GM19238 (cell line): ENCODE results near the gene OR51E2.
"Not testable (repeated sequence)": the region's sequence is repeated elsewhere in the genome, so short reads cannot be mapped to it uniquely, and the experiment has no call there.

ENCODE experiments used
- DNase-seq: peaks from one replicate; pipeline ENCODE4 v3.0.0; 2011; ENCODE audit warnings: low spot score; ENCODE audit not compliant: insufficient read length

Gene OR51E2, protein sequence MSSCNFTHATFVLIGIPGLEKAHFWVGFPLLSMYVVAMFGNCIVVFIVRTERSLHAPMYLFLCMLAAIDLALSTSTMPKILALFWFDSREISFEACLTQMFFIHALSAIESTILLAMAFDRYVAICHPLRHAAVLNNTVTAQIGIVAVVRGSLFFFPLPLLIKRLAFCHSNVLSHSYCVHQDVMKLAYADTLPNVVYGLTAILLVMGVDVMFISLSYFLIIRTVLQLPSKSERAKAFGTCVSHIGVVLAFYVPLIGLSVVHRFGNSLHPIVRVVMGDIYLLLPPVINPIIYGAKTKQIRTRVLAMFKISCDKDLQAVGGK

DNA sequence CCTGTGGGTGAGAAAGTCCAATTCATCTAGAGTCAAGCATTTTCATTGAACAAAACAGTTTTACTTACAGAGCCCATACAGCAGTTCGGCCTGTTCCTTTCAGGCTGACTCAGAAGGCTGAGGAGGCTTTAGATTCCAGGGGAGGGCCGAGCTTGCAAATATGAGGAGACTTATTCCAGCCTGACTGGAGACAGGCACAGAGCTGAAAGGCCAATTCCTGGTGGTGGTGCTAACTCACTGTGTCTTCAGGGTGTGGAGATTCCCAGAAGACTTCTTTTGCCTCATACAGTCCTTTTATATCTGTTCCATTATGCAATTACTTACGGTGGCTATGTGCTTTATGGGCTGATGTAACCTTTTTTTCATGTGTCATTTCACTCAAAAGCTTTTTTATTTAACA lies at the start of gene OR51E2:
TSS of gene OR51E2 (minus strand) at position 269 of the 400 bp plus-strand sequence. CDS start 15,142 bp downstream, outside the sequence.
- DNase-seq, result no peak

DNA sequence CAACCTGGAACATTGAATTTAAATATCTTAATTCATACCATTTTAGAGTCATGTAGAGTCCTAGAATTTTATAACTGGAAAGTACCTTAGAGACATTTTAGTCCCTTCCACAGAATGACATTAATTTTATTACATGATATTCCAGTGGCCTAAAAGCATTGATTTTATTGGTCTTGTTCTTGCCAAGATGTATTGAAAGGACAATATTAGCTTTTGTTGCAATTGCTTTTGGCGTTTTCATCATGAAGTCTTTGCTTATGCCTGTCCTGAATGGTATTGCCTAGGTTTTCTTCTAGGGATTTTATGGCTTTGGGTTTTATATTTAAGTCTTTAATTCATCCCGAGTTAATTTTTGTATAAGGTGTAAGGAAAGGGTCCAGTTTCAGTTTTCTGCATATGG lies 43.1 kb upstream of the OR51E2 start:
- DNase-seq, result no peak

GRCh38 chr11:4727171-4727570 lies 29.5 kb upstream of the OR51E2 start:
- no peak for DNase-seq

DNA sequence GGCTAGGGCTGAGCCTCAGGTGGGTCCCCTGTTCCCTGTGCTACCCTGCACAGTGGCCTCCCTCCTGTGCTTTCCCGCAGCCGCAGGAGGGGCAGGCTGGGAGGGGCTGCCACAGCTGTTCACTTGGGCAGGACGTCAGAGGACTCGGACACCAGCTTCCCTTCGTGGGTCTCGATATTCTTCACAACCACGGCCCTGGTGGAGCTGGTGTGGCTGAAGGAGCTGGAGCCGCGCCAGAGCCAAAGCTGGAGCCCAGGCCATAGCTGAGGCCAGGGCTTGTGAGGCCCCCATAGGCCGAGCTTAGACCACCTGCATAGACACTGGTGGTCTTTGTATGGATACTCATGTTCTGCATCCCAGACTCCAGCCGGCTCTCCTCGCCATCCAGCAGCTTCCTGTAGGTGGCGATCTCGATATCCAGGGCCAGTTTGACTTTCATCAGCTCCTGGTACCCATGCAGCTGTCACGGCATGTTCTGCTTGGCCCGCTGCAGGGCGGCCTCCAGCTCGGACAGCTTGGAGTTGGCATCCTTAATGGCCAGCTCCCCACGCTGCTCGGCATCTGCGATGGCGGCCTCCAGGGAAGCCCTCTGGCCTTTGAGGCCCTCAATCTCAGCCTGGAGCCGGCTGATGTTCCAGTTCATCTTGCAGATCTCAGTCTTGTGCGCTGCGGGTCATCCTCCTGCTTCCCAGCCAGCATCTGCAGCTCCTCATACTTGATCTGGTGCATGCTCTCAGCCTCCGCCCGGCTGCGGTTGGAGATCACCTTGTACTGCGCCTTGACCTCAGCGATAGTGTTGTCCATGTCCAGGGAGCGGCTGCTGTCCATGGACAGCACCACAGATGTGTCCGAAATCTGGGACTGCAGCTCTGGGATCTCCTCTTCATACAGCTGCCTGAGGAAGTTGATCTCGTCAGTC lies 25.2 kb upstream of the OR51E2 start:
- not testable (repeated sequence) for DNase-seq

GRCh38 chr11:4714300-4714699 lies 16.6 kb upstream of the OR51E2 start:
- no peak for DNase-seq

DNA sequence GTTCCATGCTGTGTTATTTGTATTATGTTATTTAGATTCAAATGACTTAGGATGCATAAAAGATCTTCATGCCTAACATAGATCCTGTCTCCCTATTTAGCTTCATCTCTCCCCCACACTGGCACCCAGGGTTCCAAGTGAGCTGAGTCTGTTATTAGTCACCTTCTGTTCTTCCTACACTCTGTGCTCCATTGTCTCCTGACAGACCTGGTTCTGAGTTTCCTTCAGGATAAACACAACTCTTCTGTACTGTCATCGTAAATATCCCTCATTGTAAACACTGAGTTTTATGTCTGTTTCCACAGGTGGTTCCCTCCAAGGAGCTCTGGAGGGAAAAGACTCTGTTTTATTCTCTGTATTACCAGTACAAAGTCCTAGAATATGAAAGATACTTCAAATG lies 15.6 kb upstream of the OR51E2 start:
- no peak for DNase-seq

GRCh38 chr11:4704790-4705334 lies 7.2 kb upstream of the OR51E2 start:
- no peak for DNase-seq

DNA sequence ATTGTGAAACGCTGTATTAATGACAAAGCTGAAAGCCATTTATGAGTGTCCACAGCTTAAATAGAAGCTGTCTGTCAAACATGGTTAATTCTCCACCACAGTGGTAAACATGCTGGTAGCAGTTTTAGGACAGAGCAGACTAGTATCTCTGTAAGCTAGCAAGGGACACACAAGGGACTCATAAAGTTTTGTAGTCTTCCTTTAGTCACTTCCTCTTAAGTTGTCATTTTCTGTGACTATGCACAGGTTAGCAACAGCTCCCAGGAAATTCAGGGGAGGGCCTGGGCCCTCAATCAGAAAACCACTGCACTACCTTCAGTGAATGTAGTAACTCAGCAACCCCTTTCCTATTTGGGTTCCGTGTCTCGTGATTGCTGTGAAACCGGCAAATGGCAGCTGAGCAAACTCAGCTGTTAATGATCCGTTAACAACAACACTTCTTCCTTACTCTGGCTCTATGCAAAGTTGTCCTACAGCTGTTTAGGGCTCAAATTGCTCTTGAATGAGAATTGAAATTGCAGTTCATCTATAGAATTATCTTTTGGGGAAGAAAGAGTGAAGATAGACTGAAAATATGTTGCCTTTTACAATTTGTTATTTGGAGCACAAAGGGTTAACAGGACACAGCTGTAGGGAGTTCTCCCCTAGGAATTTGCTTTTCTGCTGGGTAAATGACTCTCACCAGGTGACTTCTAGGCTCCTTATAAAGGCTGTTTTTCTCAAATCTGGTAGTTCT lies 6.6 kb upstream of the OR51E2 start, which contains the start of gene MMP26:
TSS of gene MMP26 (plus strand) at position 731 of the 736 bp plus-strand sequence.
- DNase-seq, result no peak

GRCh38 chr11:4700436-4700820 lies 2.8 kb upstream of the OR51E2 start:
- no peak for DNase-seq

DNA sequence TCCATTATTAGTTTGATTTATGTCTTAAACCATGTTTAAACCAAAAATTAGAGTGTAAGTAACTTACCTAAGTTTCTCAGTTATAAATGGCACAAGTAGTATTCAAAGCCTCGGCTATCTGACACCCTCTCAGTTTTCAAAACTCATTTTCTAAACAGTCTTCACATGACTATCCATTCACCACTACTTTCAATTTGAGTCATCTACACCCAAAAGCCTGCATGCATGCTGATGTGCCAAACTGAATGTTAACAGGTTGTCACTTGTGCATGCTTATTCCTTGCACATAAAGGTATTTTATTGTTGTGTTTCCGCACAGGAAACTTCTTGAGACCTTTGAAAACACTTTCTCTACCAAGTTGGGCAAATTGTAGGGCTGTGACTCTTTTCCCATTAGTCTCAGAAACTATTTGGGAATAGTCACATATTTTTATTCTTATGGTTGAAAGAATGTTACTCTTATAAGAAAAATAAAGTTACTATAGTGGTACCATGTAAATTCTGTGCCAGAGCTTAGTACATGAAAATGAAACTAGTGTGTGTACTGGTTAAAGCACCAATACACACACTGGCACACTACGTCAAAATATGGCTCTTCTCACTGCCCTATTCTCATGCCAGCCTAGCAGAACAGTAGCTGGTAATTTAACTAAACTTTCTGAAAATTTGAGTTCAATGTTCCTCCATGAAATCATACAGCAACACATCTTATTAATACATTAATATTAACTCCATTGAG lies 2.2 kb upstream of the OR51E2 start:
- DNase-seq, result peak; percentile 6

DNA sequence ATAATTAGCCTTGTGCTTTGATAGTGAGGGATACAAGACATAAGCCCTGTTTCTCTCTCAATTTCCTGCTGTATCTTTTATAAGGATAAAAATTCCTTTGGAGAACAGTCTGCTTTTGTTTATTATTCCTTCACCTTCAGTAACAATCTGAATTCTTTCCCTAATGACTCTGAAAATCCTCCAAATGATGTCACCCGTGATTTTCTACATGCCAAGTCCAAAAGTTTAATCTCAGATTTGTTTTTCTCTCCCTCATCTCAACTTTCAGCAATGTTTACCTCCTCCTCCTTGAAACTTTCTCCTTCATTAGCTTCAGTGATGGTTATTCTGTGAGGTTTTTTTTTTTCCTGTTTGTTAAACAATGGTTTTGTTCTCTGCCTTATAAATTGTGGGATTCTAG lies 2.2 kb downstream of the OR51E2 start:
- DNase-seq, result no peak

DNA sequence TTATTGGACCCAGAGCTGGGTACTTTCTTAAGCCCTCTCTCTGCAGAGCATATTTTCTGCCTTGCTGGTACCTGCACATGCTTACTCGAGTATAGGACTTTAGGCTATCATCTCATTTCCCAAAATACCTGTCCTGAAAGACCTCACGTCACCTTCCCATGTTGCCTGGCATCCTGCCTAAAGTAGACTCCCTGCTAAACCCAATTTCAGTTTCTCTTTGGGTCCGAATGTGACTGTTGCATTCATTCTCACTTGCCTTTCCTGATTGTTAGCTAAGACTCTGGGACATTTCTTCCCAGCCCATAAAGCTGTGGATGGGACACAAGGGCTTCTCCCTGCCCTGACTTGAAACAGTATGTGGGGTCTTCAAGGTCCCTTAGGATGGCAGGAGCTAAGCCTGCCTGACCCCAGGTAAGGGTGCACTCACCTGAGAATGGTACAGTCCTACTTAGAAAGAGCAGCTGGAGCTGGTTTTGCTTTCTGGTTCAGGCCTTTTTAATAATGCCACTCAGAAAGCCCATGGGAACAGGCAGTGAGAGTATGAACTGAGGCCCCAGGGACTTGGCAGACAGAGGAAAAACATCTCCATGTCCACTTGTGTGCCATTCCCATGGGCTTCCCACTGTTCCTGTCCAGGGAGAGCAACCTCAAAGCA lies 12.9 kb downstream of the OR51E2 start:
- DNase-seq, result no peak

GRCh38 chr11:4682623-4683419 lies 14.8 kb downstream of the OR51E2 start:
- DNase-seq, result no peak

GRCh38 chr11:4680341-4680740 lies 17.3 kb downstream of the OR51E2 start:
- DNase-seq, result no peak

GRCh38 chr11:4677948-4678347 lies 19.7 kb downstream of the OR51E2 start:
- DNase-seq, result no peak

GRCh38 chr11:4673781-4674180 lies 23.9 kb downstream of the OR51E2 start:
- no peak for DNase-seq

- no peak for DNase-seq
Measured at GRCh38 chr11:4672470-4672869, 25.2 kb downstream of the OR51E2 start.

DNA sequence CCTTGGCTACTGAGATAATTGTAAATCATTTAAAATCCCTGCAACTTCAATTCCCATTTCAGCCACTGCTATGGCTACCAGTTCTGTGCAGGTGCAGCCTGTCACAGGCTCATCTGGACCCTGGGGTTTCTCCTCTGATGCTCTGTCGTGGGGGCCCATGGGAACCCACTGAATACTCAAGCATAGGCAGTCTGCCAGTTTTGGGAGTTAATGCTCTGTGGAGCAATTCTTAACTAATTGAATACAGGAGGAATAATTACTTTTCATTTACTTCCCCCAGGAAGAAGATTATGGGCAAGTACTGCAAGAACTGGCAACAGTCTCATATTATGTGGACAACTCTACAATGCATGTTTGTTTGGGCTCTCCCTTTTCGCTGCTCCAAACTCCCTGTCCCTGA lies 25.9 kb downstream of the OR51E2 start:
- no peak for DNase-seq

DNA sequence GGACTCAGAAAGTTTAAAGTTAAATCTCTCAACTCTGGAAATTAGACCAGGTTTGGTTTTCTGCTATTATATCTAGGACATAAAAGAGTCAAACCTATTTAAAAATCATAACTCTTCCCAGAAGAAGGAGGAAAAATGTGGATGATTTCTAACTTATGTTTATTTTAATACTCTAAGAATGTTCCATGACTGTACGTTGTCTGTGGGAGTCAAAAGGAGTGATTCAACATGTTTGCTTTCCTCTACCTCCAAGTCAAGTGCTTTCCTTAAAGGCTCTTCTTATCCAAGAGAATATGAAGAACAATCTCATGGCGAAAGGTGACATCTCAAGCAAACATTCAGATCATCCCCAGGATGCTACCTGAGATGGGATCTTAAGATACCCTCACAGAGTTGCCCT lies 32.2 kb downstream of the OR51E2 start:
- DNase-seq, result no peak
